Neural cell (in vitro differentiated cells): ENCODE data around the gene PIP4K2C. TPM values are rescaled to one million over a fixed set of nuclear protein-coding genes. Genes with fewer than 3 reads are reported as not detected.
A peak's percentile ranks its signal among the peaks of the same experiment; 100 is the strongest.

Experiments used
- H2AFZ ChIP-seq: fragments of 200-600, 300-800 bp; sonication (generic), shearing (Covaris generic); 2 replicates; pipeline ENCODE4 v1.6.0; 2014; ENCODE audit warnings: low read depth, mild to moderate bottlenecking, antibody characterized with exemption, low read length, moderate library complexity
- H3F3A ChIP-seq: fragments of 200-600 bp; shearing (Covaris generic); 2 replicates; pipeline ENCODE4 v1.6.1; 2016; ENCODE audit warnings: mild to moderate bottlenecking, moderate library complexity, mixed read lengths, antibody characterized with exemption, low read length; ENCODE audit not compliant: insufficient read depth, poor library complexity, severe bottlenecking
- H3K27ac ChIP-seq: fragments of 200-600, 300-800 bp; sonication (generic), shearing (Covaris generic); 2 replicates; pipeline ENCODE4 v1.5.1; 2014; ENCODE audit warnings: mild to moderate bottlenecking, low read length, moderate library complexity
- H3K27me3 ChIP-seq: fragments of 300-800, 200-600 bp; sonication (generic), shearing (Covaris generic); 2 replicates; pipeline ENCODE4 v1.6.0; 2014; ENCODE audit warnings: mild to moderate bottlenecking, low read depth, low read length, moderate library complexity; ENCODE audit not compliant: insufficient read depth
- H3K36me3 ChIP-seq: fragments of 300-800, 200-600 bp; sonication (generic), shearing (Covaris generic); 2 replicates; pipeline ENCODE4 v1.5.1; 2014; ENCODE audit warnings: mild to moderate bottlenecking, antibody characterized with exemption, low read length, moderate library complexity; ENCODE audit not compliant: insufficient read depth
- H3K4me2 ChIP-seq: fragments of 300-800, 200-600 bp; sonication (generic), shearing (Covaris generic); 2 replicates; pipeline ENCODE4 v1.6.0; 2014; ENCODE audit warnings: mild to moderate bottlenecking, low read length
- H3K4me3 ChIP-seq: fragments of 300-800, 200-600 bp; sonication (generic), shearing (Covaris generic); 2 replicates; pipeline ENCODE4 v1.5.1; 2014; ENCODE audit warnings: mild to moderate bottlenecking, low read length, moderate library complexity
- H3K79me2 ChIP-seq: fragments of 200-600 bp; shearing (Covaris generic); replicated peaks from 2 replicates; pipeline ENCODE4 v1.6.0; 2014; ENCODE audit warnings: mild to moderate bottlenecking, low read length, moderate library complexity; ENCODE audit not compliant: insufficient read depth
- H3K9ac ChIP-seq: fragments of 300-800, 200-600 bp; sonication (generic), shearing (Covaris generic); 2 replicates; pipeline ENCODE4 v1.6.1; 2016; ENCODE audit warnings: mild to moderate bottlenecking, low read length, mixed read lengths
- H3K9me2 ChIP-seq: fragments of 200-600 bp; shearing (Covaris generic); 2 replicates; pipeline ENCODE4 v1.6.1; 2016; ENCODE audit warnings: mild to moderate bottlenecking, low read length, mixed read lengths; ENCODE audit not compliant: insufficient read depth
- H3K9me3 ChIP-seq: fragments of 200-600, 300-800 bp; sonication (generic), shearing (Covaris generic); 2 replicates; pipeline ENCODE4 v1.6.1; 2016; ENCODE audit warnings: mild to moderate bottlenecking, mixed run types, low read length, moderate library complexity, mixed read lengths
- H4K20me1 ChIP-seq: fragments of 200-600 bp; shearing (Covaris generic); 2 replicates; pipeline ENCODE4 v1.6.1; 2016; ENCODE audit warnings: mild to moderate bottlenecking, mixed run types; ENCODE audit not compliant: insufficient read depth
- EP300 ChIP-seq: fragments of 450-650 bp; conservative IDR thresholded peaks from 2 replicates; pipeline ENCODE4 v1.6.1; 2014; ENCODE audit warnings: antibody characterized with exemption, mild to moderate bottlenecking, moderate library complexity; ENCODE audit not compliant: poor library complexity, severe bottlenecking
- EZH2 ChIP-seq: fragments of 200-600, 300-800 bp; shearing (Covaris generic), sonication (generic); IDR thresholded peaks from 2 replicates; pipeline ENCODE4 v1.6.1; 2014; ENCODE audit warnings: antibody characterized with exemption, low read length, borderline replicate concordance, mild to moderate bottlenecking; ENCODE audit not compliant: insufficient read depth, poor library complexity, severe bottlenecking
- MXI1 ChIP-seq: fragments of 450-650 bp; conservative IDR thresholded peaks from 2 replicates; pipeline ENCODE4 v1.6.1; 2014; ENCODE audit warnings: antibody characterized with exemption, mild to moderate bottlenecking; ENCODE audit not compliant: poor library complexity, severe bottlenecking
- POLR2AphosphoS5 ChIP-seq: IDR thresholded peaks from 2 replicates; pipeline ENCODE4 v1.6.1; 2012
- RAD21 ChIP-seq: fragments of 450-650 bp; conservative IDR thresholded peaks from 2 replicates; pipeline ENCODE4 v1.6.1; 2014; ENCODE audit warnings: antibody characterized with exemption, mild to moderate bottlenecking, moderate library complexity
- REST ChIP-seq: IDR thresholded peaks from 2 replicates; pipeline ENCODE4 v1.6.1; 2012; ENCODE audit warnings: borderline replicate concordance
- SMC3 ChIP-seq: fragments of 450-650 bp; conservative IDR thresholded peaks from 2 replicates; pipeline ENCODE4 v1.6.1; 2014; ENCODE audit warnings: antibody characterized with exemption, mild to moderate bottlenecking, moderate library complexity; ENCODE audit not compliant: poor library complexity
- TAF1 ChIP-seq: IDR thresholded peaks from 2 replicates; pipeline ENCODE4 v1.6.1; 2012; ENCODE audit warnings: low read depth
- polyA plus RNA-seq: library from polyadenylated mRNA; depleted of rRNA; stranded (reverse); fragments of >200 nt; gene quantifications from 2 replicates; pipeline ENCODE4 v1.2.3, GENCODE V29; 2014
- TF ChIP-seq, protein P1 (sequence below): fragments of 450-650 bp; IDR thresholded peaks from 2 replicates; pipeline ENCODE4 v1.5.1; 2014; ENCODE audit warnings: antibody characterized with exemption, mild to moderate bottlenecking, moderate library complexity; ENCODE audit not compliant: poor library complexity, severe bottlenecking

Gene PIP4K2C
- polyA plus RNA-seq, 1 donor from 2014 or later: 22.1 TPM

GRCh38 chr12:57604992-57605810, 14.2 kb downstream of the PIP4K2C start:
- Histone ChIP-seq H3F3A (no peaks in the 10 kb centered on the region), H3K4me3 (peak overlapping the region; percentile 74), H3K79me2 (peaks cover 19% of the 10 kb centered on the region), H4K20me1 (no peaks in the 10 kb centered on the region), H2AFZ (peak overlapping the region; percentile 67), H3K4me2 (peak overlapping the region; percentile 61), H3K27me3 (peaks cover 1% of the 10 kb centered on the region), H3K9ac (peak overlapping the region; percentile 90), H3K9me2 (no peaks in the 10 kb centered on the region), H3K36me3 (no peaks in the 10 kb centered on the region), H3K27ac (peak overlapping the region; percentile 78), H3K9me3 (no peaks in the 10 kb centered on the region)
- TF ChIP-seq SMC3 (no peak), EZH2 (no peak), TAF1 (no peak), EP300 (no peak), MXI1 (no peak), POLR2AphosphoS5 (no peak)

DNA sequence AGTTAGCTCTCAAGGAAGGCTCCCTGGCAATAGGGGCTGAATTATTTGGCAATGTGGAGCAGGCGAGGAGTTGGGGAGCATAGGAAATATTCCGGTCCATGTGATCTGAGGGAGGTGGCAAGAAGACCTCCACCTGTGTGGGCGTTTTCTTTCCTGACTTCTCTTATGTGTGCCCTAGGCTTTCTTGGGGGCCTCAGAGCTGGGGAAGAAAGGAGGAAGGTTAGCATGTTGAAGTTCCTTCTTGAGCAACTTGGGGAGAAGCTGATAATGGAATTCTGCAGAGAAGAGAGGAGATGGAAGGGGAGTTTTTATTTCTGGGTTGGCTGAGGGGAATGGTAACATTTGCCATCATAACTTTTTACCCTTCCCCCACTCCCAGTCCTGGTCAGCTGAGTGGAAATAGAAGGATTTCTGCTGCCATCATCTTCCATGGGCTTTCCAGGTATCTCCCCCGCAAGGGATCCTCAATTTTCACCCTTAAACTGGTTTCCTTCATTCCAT, 14.9 kb downstream of the PIP4K2C start:
- Histone ChIP-seq H3K9me2 (no peaks in the 10 kb centered on the region), H3K9ac (peak overlapping the region; percentile 90), H3K36me3 (no peaks in the 10 kb centered on the region), H3K4me2 (peak overlapping the region; percentile 61), H3K79me2 (peaks cover 19% of the 10 kb centered on the region), H3K4me3 (peak overlapping the region; percentile 74), H3K27ac (peak overlapping the region; percentile 78), H3K27me3 (peaks cover 8% of the 10 kb centered on the region), H4K20me1 (no peaks in the 10 kb centered on the region), H3F3A (no peaks in the 10 kb centered on the region), H2AFZ (no peak overlapping the region), H3K9me3 (no peaks in the 10 kb centered on the region)
- TF ChIP-seq POLR2AphosphoS5 (no peak), SMC3 (no peak), RAD21 (no peak)
- TF ChIP-seq, protein P1, sequence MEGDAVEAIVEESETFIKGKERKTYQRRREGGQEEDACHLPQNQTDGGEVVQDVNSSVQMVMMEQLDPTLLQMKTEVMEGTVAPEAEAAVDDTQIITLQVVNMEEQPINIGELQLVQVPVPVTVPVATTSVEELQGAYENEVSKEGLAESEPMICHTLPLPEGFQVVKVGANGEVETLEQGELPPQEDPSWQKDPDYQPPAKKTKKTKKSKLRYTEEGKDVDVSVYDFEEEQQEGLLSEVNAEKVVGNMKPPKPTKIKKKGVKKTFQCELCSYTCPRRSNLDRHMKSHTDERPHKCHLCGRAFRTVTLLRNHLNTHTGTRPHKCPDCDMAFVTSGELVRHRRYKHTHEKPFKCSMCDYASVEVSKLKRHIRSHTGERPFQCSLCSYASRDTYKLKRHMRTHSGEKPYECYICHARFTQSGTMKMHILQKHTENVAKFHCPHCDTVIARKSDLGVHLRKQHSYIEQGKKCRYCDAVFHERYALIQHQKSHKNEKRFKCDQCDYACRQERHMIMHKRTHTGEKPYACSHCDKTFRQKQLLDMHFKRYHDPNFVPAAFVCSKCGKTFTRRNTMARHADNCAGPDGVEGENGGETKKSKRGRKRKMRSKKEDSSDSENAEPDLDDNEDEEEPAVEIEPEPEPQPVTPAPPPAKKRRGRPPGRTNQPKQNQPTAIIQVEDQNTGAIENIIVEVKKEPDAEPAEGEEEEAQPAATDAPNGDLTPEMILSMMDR: no peak

- peak overlapping the region; percentile 61 for H3K4me2 ChIP-seq
- H3K27me3 ChIP-seq: peaks cover 13% of the 10 kb centered on the region
- no peak for TF ChIP-seq POLR2AphosphoS5
- TF ChIP-seq EZH2: no peak
- TF ChIP-seq, protein P1: no peak
- TF ChIP-seq REST: no peak
- TF ChIP-seq EP300: no peak
- no peak for TF ChIP-seq SMC3
- TF ChIP-seq TAF1: no peak
- TF ChIP-seq RAD21: no peak
- TF ChIP-seq MXI1: no peak
- H2AFZ ChIP-seq: no peak overlapping the region
- H3K79me2 ChIP-seq: peaks cover 19% of the 10 kb centered on the region
- H3K9me2 ChIP-seq: no peaks in the 10 kb centered on the region
- H4K20me1 ChIP-seq: no peaks in the 10 kb centered on the region
- H3K9ac ChIP-seq: no peak overlapping the region
- H3K9me3 ChIP-seq: no peaks in the 10 kb centered on the region
- no peak overlapping the region for H3K27ac ChIP-seq
- peak overlapping the region; percentile 74 for H3K4me3 ChIP-seq
- H3F3A ChIP-seq: no peaks in the 10 kb centered on the region
- H3K36me3 ChIP-seq: no peaks in the 10 kb centered on the region
Measured at GRCh38 chr12:57606399-57606798, 15.4 kb downstream of the PIP4K2C start.
